Sigmoid colon (tissue), 4 donors: ENCODE measurements around the gene MID1.

Source experiments
- CTCF ChIP-seq, 4 experiments: fragments of 450-650 bp in 3 of 4; fragments of 200-600 bp in 1 of 4; IDR thresholded peaks; one replicate each; pipeline ENCODE4 v1.5.1; 2016 to 2019; ENCODE audit warnings: antibody characterized with exemption in 4 of 4, mild to moderate bottlenecking in 3 of 4, moderate library complexity in 2 of 4
- EP300 ChIP-seq, 4 donors: sonication (generic); formaldehyde crosslinking; IDR thresholded peaks; one replicate each; pipeline ENCODE4 v1.6.1; 2017; ENCODE audit warnings: antibody characterized with exemption in 4 of 4
- POLR2A ChIP-seq, 2 donors: fragments of 450-650 bp; IDR thresholded peaks; one replicate each; pipeline ENCODE4 v1.6.1; 2016; ENCODE audit warnings: antibody characterized with exemption in 2 of 2, mild to moderate bottlenecking in 2 of 2, moderate library complexity in 2 of 2
- POLR2AphosphoS5 ChIP-seq, 4 donors: sonication (generic); formaldehyde crosslinking; IDR thresholded peaks; one replicate each; pipeline ENCODE4 v1.6.1; 2017; ENCODE audit warnings: antibody characterized with exemption in 4 of 4

- TF ChIP-seq EP300 (IDR thresholded peaks at IDR 0.05) (no peak), CTCF (IDR thresholded peaks at IDR 0.05) (no peak), POLR2A (IDR thresholded peaks at IDR 0.05) (no peak), POLR2AphosphoS5 (IDR thresholded peaks at IDR 0.05) (no peak)
These were observed 53.2 kb downstream of the MID1 start for GRCh38 chrX:10567136-10567535.
